HG03196 (cell line): Measurements from ENCODE around the gene MCC.

Source experiments
- ATAC-seq: cut with Tn5 transposase; IDR thresholded peaks from one replicate; pipeline ENCODE4 v1.9.1; 2021; ENCODE audit not compliant: unreplicated experiment

The MCC gene

GRCh38 chr5:113042491-113043243 lies 445.6 kb downstream of the MCC start:
- ATAC-seq: no peak

GRCh38 chr5:113040672-113041260 lies 447.5 kb downstream of the MCC start:
- no peak for ATAC-seq

GRCh38 chr5:113039934-113040285 lies 448.3 kb downstream of the MCC start:
- no peak for ATAC-seq

- no peak for ATAC-seq
These were observed 448.9 kb downstream of the MCC start for GRCh38 chr5:113039229-113039933.

- ATAC-seq: no peak
These were observed 449.5 kb downstream of the MCC start for GRCh38 chr5:113038714-113039113.

GRCh38 chr5:113038136-113038535 lies 450.1 kb downstream of the MCC start:
- ATAC-seq: no peak

GRCh38 chr5:113036826-113037225 lies 451.4 kb downstream of the MCC start:
- no peak for ATAC-seq

- no peak for ATAC-seq
These were observed 451.9 kb downstream of the MCC start for GRCh38 chr5:113036321-113036720.

GRCh38 chr5:113035096-113035495 lies 453.2 kb downstream of the MCC start:
- ATAC-seq: no peak

- ATAC-seq: no peak
These were observed 454.0 kb downstream of the MCC start for GRCh38 chr5:113034182-113034773.

- ATAC-seq: no peak
These were observed 456.7 kb downstream of the MCC start for GRCh38 chr5:113031557-113031956.

- ATAC-seq: no peak
These were observed 457.1 kb downstream of the MCC start for GRCh38 chr5:113031104-113031503.

- ATAC-seq: no peak
These were observed 458.6 kb downstream of the MCC start for GRCh38 chr5:113029614-113030013.

GRCh38 chr5:113027431-113027830 lies 460.8 kb downstream of the MCC start:
- no peak for ATAC-seq

- ATAC-seq: no peak
These were observed 461.2 kb downstream of the MCC start for GRCh38 chr5:113027015-113027414.

GRCh38 chr5:113026211-113026610 lies 462.0 kb downstream of the MCC start:
- ATAC-seq: no peak

- no peak for ATAC-seq
These were observed 462.7 kb downstream of the MCC start for GRCh38 chr5:113025596-113025995.

GRCh38 chr5:113024076-113024697 lies 464.1 kb downstream of the MCC start:
- no peak for ATAC-seq

GRCh38 chr5:113022661-113023060 lies 465.6 kb downstream of the MCC start:
- peak; percentile 77 for ATAC-seq

- no peak for ATAC-seq
These were observed 467.6 kb downstream of the MCC start for GRCh38 chr5:113020461-113021273.
